ENCODE data around the gene LMF1. TPM values are rescaled to one million over a fixed set of nuclear protein-coding genes. Genes with fewer than 3 reads are reported as not detected.
"Not testable (repeated sequence)": the region's sequence is repeated elsewhere in the genome, so short reads cannot be mapped to it uniquely, and the experiment has no call there.

Gene LMF1
- total RNA-seq, 2 experiments from 2014 or later, result 17.0 to 31.4 TPM

GRCh38 chr16:884232-884631 lies 86.6 kb downstream of the LMF1 start:
- POLR2A ChIA-PET, result no interaction called here
- no peak for DNase-seq (ENCODE audit: low spot score)
- Histone ChIP-seq H3K4me2 (ENCODE audit: low read length) (no peak overlapping the region), H3K79me2 (ENCODE audit: insufficient read depth, low read depth, low read length) (no peaks in the 10 kb centered on the region), H3K4me1 (ENCODE audit: insufficient read depth, low read length, poor library complexity, severe bottlenecking) (no peaks in the 10 kb centered on the region), H3K27ac (ENCODE audit: low read depth, low read length, poor library complexity, severe bottlenecking) (no peak overlapping the region), H2AFZ (ENCODE audit: low read length) (no peak overlapping the region), H4K20me1 (ENCODE audit: insufficient read depth, low read length) (no peaks in the 10 kb centered on the region), H3K9me3 (ENCODE audit: low read length) (peaks cover 12% of the 10 kb centered on the region; the same call in 1 of the 2 replicates), H3K36me3 (ENCODE audit: insufficient read depth, low read length) (no peaks in the 10 kb centered on the region), H3K9me2 (ENCODE audit: insufficient read depth, low read length) (no peaks in the 10 kb centered on the region), H3K4me3 (ENCODE audit: low read depth, low read length, poor library complexity, severe bottlenecking) (no peak overlapping the region)
- CTCF ChIA-PET (ENCODE audit: unreplicated experiment), result no interaction called here
- intact Hi-C loops (cut with micrococcal nuclease; ENCODE audit: unreplicated experiment), result no loop called here
- TF ChIP-seq CTCF (conservative IDR thresholded peaks at IDR 0.05; ENCODE audit: low read length) (no peak), EZH2phosphoT487 (IDR thresholded peaks at IDR 0.05; ENCODE audit: borderline replicate concordance, low read depth, low read length) (no peak)
- BruUV-seq (replicated peaks), result TSS peak; percentile 60

- ChIA-PET POLR2A (no interaction called here), CTCF (ENCODE audit: unreplicated experiment) (no interaction called here)
- H3K79me2 ChIP-seq (ENCODE audit: insufficient read depth, low read depth, low read length), result no peaks in the 10 kb centered on the region
- H2AFZ ChIP-seq (ENCODE audit: low read length), result no peak overlapping the region
- no peak for TF ChIP-seq EZH2phosphoT487 (IDR thresholded peaks at IDR 0.05; ENCODE audit: borderline replicate concordance, low read depth, low read length)
- TF ChIP-seq CTCF (conservative IDR thresholded peaks at IDR 0.05; ENCODE audit: low read length), result no peak
- H3K4me1 ChIP-seq (ENCODE audit: insufficient read depth, low read length, poor library complexity, severe bottlenecking), result no peaks in the 10 kb centered on the region
- no peaks in the 10 kb centered on the region for H4K20me1 ChIP-seq (ENCODE audit: insufficient read depth, low read length)
- peaks cover 12% of the 10 kb centered on the region; the same call in 1 of the 2 replicates for H3K9me3 ChIP-seq (ENCODE audit: low read length)
- H3K4me2 ChIP-seq (ENCODE audit: low read length), result no peak overlapping the region
- DNase-seq (ENCODE audit: low spot score), result no peak
- BruUV-seq (replicated peaks), result no TSS peak
- intact Hi-C loops (cut with micrococcal nuclease; ENCODE audit: unreplicated experiment), result no loop called here
- H3K27ac ChIP-seq (ENCODE audit: low read depth, low read length, poor library complexity, severe bottlenecking), result no peak overlapping the region
- no peak overlapping the region for H3K4me3 ChIP-seq (ENCODE audit: low read depth, low read length, poor library complexity, severe bottlenecking)
- H3K36me3 ChIP-seq (ENCODE audit: insufficient read depth, low read length), result no peaks in the 10 kb centered on the region
- no peaks in the 10 kb centered on the region for H3K9me2 ChIP-seq (ENCODE audit: insufficient read depth, low read length)
Observed at GRCh38 chr16:883781-884180, 87.0 kb downstream of the LMF1 start.

GRCh38 chr16:883340-883739 lies 87.4 kb downstream of the LMF1 start:
- H4K20me1 ChIP-seq (ENCODE audit: insufficient read depth, low read length), result no peaks in the 10 kb centered on the region
- intact Hi-C loops (cut with micrococcal nuclease; ENCODE audit: unreplicated experiment), result no loop called here
- no peaks in the 10 kb centered on the region for H3K79me2 ChIP-seq (ENCODE audit: insufficient read depth, low read depth, low read length)
- no peak overlapping the region for H2AFZ ChIP-seq (ENCODE audit: low read length)
- no peak for TF ChIP-seq CTCF (conservative IDR thresholded peaks at IDR 0.05; ENCODE audit: low read length)
- no peak for TF ChIP-seq EZH2phosphoT487 (IDR thresholded peaks at IDR 0.05; ENCODE audit: borderline replicate concordance, low read depth, low read length)
- H3K4me3 ChIP-seq (ENCODE audit: low read depth, low read length, poor library complexity, severe bottlenecking), result no peak overlapping the region
- no peak overlapping the region for H3K27ac ChIP-seq (ENCODE audit: low read depth, low read length, poor library complexity, severe bottlenecking)
- ChIA-PET POLR2A (no interaction called here), CTCF (ENCODE audit: unreplicated experiment) (interaction anchor here (0.6 kb wide), 1 partner anchor 13 kb away, joined by 3 read pairs; no protein-coding TSS in a partner anchor)
- H3K4me2 ChIP-seq (ENCODE audit: low read length), result no peak overlapping the region
- BruUV-seq (replicated peaks), result no TSS peak
- H3K9me3 ChIP-seq (ENCODE audit: low read length), result peaks cover 12% of the 10 kb centered on the region; the same call in 1 of the 2 replicates
- no peaks in the 10 kb centered on the region for H3K9me2 ChIP-seq (ENCODE audit: insufficient read depth, low read length)
- no peaks in the 10 kb centered on the region for H3K36me3 ChIP-seq (ENCODE audit: insufficient read depth, low read length)
- no peak for DNase-seq (ENCODE audit: low spot score)
- no peaks in the 10 kb centered on the region for H3K4me1 ChIP-seq (ENCODE audit: insufficient read depth, low read length, poor library complexity, severe bottlenecking)

GRCh38 chr16:882671-883070 lies 88.1 kb downstream of the LMF1 start:
- H3K4me3 ChIP-seq (ENCODE audit: low read depth, low read length, poor library complexity, severe bottlenecking); H3K4me2 ChIP-seq (ENCODE audit: low read length); H3K36me3 ChIP-seq (ENCODE audit: insufficient read depth, low read length); intact Hi-C loops (cut with micrococcal nuclease; ENCODE audit: unreplicated experiment); H3K4me1 ChIP-seq (ENCODE audit: insufficient read depth, low read length, poor library complexity, severe bottlenecking); BruUV-seq (replicated peaks); POLR2A ChIA-PET; H3K9me2 ChIP-seq (ENCODE audit: insufficient read depth, low read length); H3K79me2 ChIP-seq (ENCODE audit: insufficient read depth, low read depth, low read length); H3K27ac ChIP-seq (ENCODE audit: low read depth, low read length, poor library complexity, severe bottlenecking); H4K20me1 ChIP-seq (ENCODE audit: insufficient read depth, low read length); H2AFZ ChIP-seq (ENCODE audit: low read length); DNase-seq (ENCODE audit: low spot score): not testable (repeated sequence)
- peaks cover 12% of the 10 kb centered on the region; the same call in 1 of the 2 replicates for H3K9me3 ChIP-seq (ENCODE audit: low read length)
- CTCF ChIA-PET (ENCODE audit: unreplicated experiment), result interaction anchor here (0.6 kb wide), 1 partner anchor 14 kb away, joined by 3 read pairs; no protein-coding TSS in a partner anchor

All from OCI-LY7 (cell line).